HG03039 (cell line): Measurements from ENCODE around the gene SELENOP.
"Not testable (repeated sequence)": the region's sequence is repeated elsewhere in the genome, so short reads cannot be mapped to it uniquely, and the experiment has no call there.

Experiments used
- ATAC-seq: cut with Tn5 transposase; IDR thresholded peaks from one replicate; pipeline ENCODE4 v1.9.1; 2021; ENCODE audit warnings: mild to moderate bottlenecking, moderate library complexity; ENCODE audit not compliant: unreplicated experiment

SELENOP gene

GRCh38 chr5:42811591-42812446 is at the start of gene SELENOP:
Gene SELENOP, minus strand, starts transcription at chr5:42811892. Its CDS starts 3,539 bp downstream, at chr5:42808353.
- no peak for ATAC-seq

- no peak for ATAC-seq
These were observed 47.0 kb upstream of the SELENOP start for GRCh38 chr5:42858687-42859086.

- no peak for ATAC-seq
These were observed 46.4 kb upstream of the SELENOP start for GRCh38 chr5:42858031-42858643.

GRCh38 chr5:42855811-42856210 is 44.1 kb upstream of the SELENOP start:
- no peak for ATAC-seq

GRCh38 chr5:42855386-42855785 is 43.7 kb upstream of the SELENOP start:
- ATAC-seq, result no peak

- no peak for ATAC-seq
These were observed 43.1 kb upstream of the SELENOP start for GRCh38 chr5:42854795-42855194.

- ATAC-seq, result no peak
These were observed 41.1 kb upstream of the SELENOP start for GRCh38 chr5:42852826-42853225.

GRCh38 chr5:42851481-42851880 is 39.8 kb upstream of the SELENOP start:
- ATAC-seq, result no peak

- ATAC-seq, result no peak
These were observed 36.9 kb upstream of the SELENOP start for GRCh38 chr5:42848545-42848944.

- ATAC-seq, result not testable (repeated sequence)
These were observed 32.7 kb upstream of the SELENOP start for GRCh38 chr5:42844408-42844807.

- no peak for ATAC-seq
These were observed 32.1 kb upstream of the SELENOP start for GRCh38 chr5:42843675-42844292.

GRCh38 chr5:42842921-42843641 is 31.4 kb upstream of the SELENOP start:
- no peak for ATAC-seq

GRCh38 chr5:42840842-42841567 is 29.3 kb upstream of the SELENOP start:
- no peak for ATAC-seq

GRCh38 chr5:42840269-42840668 is 28.6 kb upstream of the SELENOP start:
- no peak for ATAC-seq

- ATAC-seq, result no peak
These were observed 27.5 kb upstream of the SELENOP start for GRCh38 chr5:42839196-42839595.

GRCh38 chr5:42837601-42838000 is 25.9 kb upstream of the SELENOP start:
- ATAC-seq, result no peak

- no peak for ATAC-seq
These were observed 24.5 kb upstream of the SELENOP start for GRCh38 chr5:42836070-42836769.

GRCh38 chr5:42832060-42832459 is 20.4 kb upstream of the SELENOP start:
- ATAC-seq, result no peak

- no peak for ATAC-seq
These were observed 19.2 kb upstream of the SELENOP start for GRCh38 chr5:42830924-42831323.

- ATAC-seq, result no peak
These were observed 17.0 kb upstream of the SELENOP start for GRCh38 chr5:42828671-42829070.
